ENCODE results near the gene RING1. TPM values are rescaled to one million over a fixed set of nuclear protein-coding genes. Genes with fewer than 3 reads are reported as not detected.

Gene RING1
- total RNA-seq, 1 donor from 2014 or later: 30.8 TPM

GRCh38 chr6:33194431-33194979 lies 13.8 kb upstream of the RING1 start:
- H3K27ac Mint-ChIP-seq (ENCODE audit: unreplicated experiment): no peak overlapping the region
- DNase-seq (ENCODE audit: low read depth) (no peak), FAIRE-seq (no peak)
- H3K4me1 Mint-ChIP-seq (ENCODE audit: low read depth, unreplicated experiment): peaks cover 14% of the 10 kb centered on the region
- Histone ChIP-seq H3K27ac (ENCODE audit: low read depth, low read length) (no peak overlapping the region), H3K27me3 (ENCODE audit: insufficient read depth, low read length) (peaks cover 13% of the 10 kb centered on the region), H3K9me3 (ENCODE audit: insufficient read depth, low read depth, low read length) (no peaks in the 10 kb centered on the region), H3K4me3 (ENCODE audit: insufficient read depth, low read depth, low read length) (no peak overlapping the region), H4K20me1 (ENCODE audit: insufficient read depth, low read length) (peaks cover 62% of the 10 kb centered on the region), H3K4me2 (ENCODE audit: low read length) (no peak overlapping the region), H3K9ac (ENCODE audit: low read length) (no peak overlapping the region), H3K36me3 (ENCODE audit: insufficient read depth, low read length) (peaks cover 30% of the 10 kb centered on the region), H3K79me2 (ENCODE audit: insufficient read depth, low read length) (peaks cover 25% of the 10 kb centered on the region), H3K4me1 (ENCODE audit: insufficient read depth, low read length) (peaks cover 5% of the 10 kb centered on the region), H2AFZ (ENCODE audit: low read depth, low read length) (no peak overlapping the region)
- H3K4me3 Mint-ChIP-seq (ENCODE audit: unreplicated experiment): no peak overlapping the region
- peaks cover 23% of the 10 kb centered on the region for H3K36me3 Mint-ChIP-seq (ENCODE audit: low read depth, unreplicated experiment)
- peaks cover 2% of the 10 kb centered on the region for H3K9me3 Mint-ChIP-seq (ENCODE audit: unreplicated experiment)
- peaks cover 22% of the 10 kb centered on the region for H3K27me3 Mint-ChIP-seq (ENCODE audit: low read depth, unreplicated experiment)
- no peak for TF ChIP-seq EZH2 (IDR thresholded peaks at IDR 0.05; ENCODE audit: insufficient read depth, low read length)
- no peak for TF ChIP-seq CTCF (IDR thresholded peaks at IDR 0.05; ENCODE audit: insufficient read depth, low read depth, low read length)

GRCh38 chr6:33195304-33196165 lies 12.8 kb upstream of the RING1 start:
- no peak overlapping the region for H3K9ac ChIP-seq (ENCODE audit: low read length)
- H3K36me3 ChIP-seq (ENCODE audit: insufficient read depth, low read length): peaks cover 30% of the 10 kb centered on the region
- H3K27me3 ChIP-seq (ENCODE audit: insufficient read depth, low read length): peaks cover 13% of the 10 kb centered on the region
- DNase-seq (ENCODE audit: low read depth) (no peak), FAIRE-seq (no peak)
- no peak overlapping the region for H3K4me3 ChIP-seq (ENCODE audit: insufficient read depth, low read depth, low read length)
- H2AFZ ChIP-seq (ENCODE audit: low read depth, low read length): no peak overlapping the region
- H3K27ac Mint-ChIP-seq (ENCODE audit: unreplicated experiment): no peak overlapping the region
- peaks cover 21% of the 10 kb centered on the region for H3K36me3 Mint-ChIP-seq (ENCODE audit: low read depth, unreplicated experiment)
- no peak overlapping the region for H3K4me2 ChIP-seq (ENCODE audit: low read length)
- H3K27me3 Mint-ChIP-seq (ENCODE audit: low read depth, unreplicated experiment): peaks cover 15% of the 10 kb centered on the region
- peaks cover 34% of the 10 kb centered on the region for H3K79me2 ChIP-seq (ENCODE audit: insufficient read depth, low read length)
- no peaks in the 10 kb centered on the region for H3K9me3 ChIP-seq (ENCODE audit: insufficient read depth, low read depth, low read length)
- peaks cover 2% of the 10 kb centered on the region for H3K9me3 Mint-ChIP-seq (ENCODE audit: unreplicated experiment)
- no peak for TF ChIP-seq EZH2 (IDR thresholded peaks at IDR 0.05; ENCODE audit: insufficient read depth, low read length)
- no peak for TF ChIP-seq CTCF (IDR thresholded peaks at IDR 0.05; ENCODE audit: insufficient read depth, low read depth, low read length)
- H3K4me1 Mint-ChIP-seq (ENCODE audit: low read depth, unreplicated experiment): peaks cover 12% of the 10 kb centered on the region
- H3K27ac ChIP-seq (ENCODE audit: low read depth, low read length): no peak overlapping the region
- peaks cover 66% of the 10 kb centered on the region for H4K20me1 ChIP-seq (ENCODE audit: insufficient read depth, low read length)
- no peak overlapping the region for H3K4me3 Mint-ChIP-seq (ENCODE audit: unreplicated experiment)
- peaks cover 6% of the 10 kb centered on the region for H3K4me1 ChIP-seq (ENCODE audit: insufficient read depth, low read length)

All from astrocyte (in vitro differentiated cells and primary cell).